ENCODE results near the gene SFMBT2.
A peak's percentile ranks its signal among the peaks of the same experiment; 100 is the strongest.
"Not testable (repeated sequence)": the region's sequence is repeated elsewhere in the genome, so short reads cannot be mapped to it uniquely, and the experiment has no call there.

The SFMBT2 gene

GRCh38 chr10:7218968-7219367, 191.9 kb downstream of the SFMBT2 start:
- DNase-seq (ENCODE audit: low spot score), result no peak

GRCh38 chr10:7212696-7213095, 198.1 kb downstream of the SFMBT2 start:
- DNase-seq (ENCODE audit: low spot score), result not testable (repeated sequence)

GRCh38 chr10:7211857-7212577, 198.8 kb downstream of the SFMBT2 start:
- DNase-seq (ENCODE audit: low spot score), result no peak

GRCh38 chr10:7210516-7210915, 200.3 kb downstream of the SFMBT2 start:
- no peak for DNase-seq (ENCODE audit: low spot score)

DNA sequence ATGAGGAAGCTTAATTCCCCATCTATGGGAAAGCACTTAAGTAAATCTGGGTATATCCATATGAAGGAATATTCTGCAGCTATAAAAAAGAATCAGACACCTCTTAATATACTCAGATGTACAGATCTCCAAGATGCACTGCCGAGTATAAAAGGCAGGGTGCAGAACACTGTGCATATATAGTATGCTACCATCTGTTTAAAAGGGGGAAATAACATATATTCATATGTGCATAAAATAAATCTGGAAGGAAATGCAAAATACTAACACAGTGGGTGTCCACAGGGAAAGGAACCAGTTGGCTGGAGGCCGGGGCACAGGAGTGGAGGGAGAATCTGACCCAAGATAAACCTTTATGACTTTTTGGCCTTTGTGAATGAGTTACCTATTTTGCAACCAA, 201.4 kb downstream of the SFMBT2 start:
- DNase-seq (ENCODE audit: low spot score), result no peak

DNA sequence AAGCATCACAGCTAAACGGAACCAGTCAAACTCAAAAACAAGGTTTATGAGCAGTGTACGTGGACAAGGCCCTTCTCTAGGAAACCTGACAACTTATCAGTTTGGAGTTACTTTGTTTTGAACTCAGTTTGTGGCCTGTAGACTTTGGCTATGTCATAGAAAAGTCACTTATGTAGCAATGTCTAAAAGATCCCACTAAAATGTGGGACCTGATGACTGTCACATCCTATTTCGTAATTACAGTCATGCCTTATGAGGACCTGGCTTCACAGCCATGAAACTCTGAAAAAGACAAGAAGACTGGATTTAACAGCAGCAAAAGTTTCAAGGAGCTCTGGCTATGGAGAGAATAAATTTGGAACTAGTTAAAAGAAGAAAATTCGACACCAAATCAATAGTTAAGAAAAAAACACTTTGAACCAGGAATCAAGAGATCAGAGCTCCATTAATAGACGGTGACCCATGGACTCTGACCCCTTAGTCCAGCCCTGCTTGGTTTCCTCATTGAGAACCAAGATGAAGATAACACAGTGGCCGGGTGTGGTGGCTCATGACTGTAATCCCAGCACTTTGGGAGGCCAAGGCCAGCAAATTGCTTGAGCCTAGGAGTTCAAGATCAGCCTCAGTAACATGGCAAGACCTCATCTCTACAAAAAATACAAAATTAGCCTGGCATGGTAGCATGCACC, 204.3 kb downstream of the SFMBT2 start:
- no peak for DNase-seq (ENCODE audit: low spot score)

- DNase-seq (ENCODE audit: low spot score), result peak; percentile 37
Observed at GRCh38 chr10:7205656-7206055, 205.2 kb downstream of the SFMBT2 start.

DNA sequence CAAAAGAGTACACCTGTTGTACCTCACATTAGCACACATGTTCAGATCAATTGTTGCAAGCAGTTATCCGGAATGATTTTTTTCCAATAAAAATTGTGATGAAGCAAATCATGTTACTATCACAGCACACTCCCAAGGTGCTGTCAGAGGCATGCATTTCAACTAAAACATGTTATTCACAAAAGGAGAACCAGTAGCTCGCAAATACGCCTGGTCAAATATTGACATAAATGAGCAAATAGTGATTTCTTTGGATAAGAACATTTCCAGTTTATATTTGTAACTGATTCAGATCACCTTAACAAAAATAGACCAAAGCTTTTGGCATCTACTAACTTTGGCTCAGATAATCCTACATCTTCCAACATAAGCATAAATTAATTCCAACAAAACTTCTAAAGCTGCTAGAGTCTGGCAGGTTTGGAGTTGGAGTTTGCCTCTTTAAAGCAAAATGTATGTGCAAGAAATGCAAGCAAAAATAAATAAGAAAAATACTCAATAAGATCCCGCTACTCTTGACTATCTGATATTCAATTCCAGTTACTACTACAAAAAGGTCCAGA, 208.0 kb downstream of the SFMBT2 start:
- no peak for DNase-seq (ENCODE audit: low spot score)

DNA sequence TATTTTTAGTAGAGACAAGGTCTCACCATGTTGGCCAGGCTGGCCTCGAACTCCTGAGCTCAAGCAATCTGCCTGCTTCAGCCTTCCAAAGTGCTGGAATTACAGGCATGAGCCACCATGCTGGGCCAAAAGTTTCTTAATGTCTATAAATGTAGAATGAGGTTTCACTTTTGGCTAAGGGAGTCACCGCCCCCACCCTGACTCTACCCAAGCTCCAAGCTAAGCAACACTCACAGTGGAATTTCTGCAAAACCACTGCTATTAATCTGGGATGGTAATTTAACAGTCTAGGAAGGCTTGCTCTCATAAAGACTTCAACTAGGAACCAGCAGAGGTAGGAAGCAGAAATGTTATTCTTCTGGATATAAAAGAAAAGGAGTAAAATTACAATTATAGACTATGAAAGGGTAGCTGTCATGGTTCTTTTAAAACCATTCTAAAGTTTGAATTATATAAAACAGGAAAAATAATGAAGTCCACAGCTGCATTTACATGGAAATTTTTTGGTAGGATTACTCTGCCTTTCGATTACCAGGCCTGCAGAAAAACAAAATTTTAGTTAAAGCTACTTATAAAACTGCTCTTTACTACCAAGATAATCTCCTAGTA, 211.6 kb downstream of the SFMBT2 start:
- DNase-seq (ENCODE audit: low spot score), result no peak

DNA sequence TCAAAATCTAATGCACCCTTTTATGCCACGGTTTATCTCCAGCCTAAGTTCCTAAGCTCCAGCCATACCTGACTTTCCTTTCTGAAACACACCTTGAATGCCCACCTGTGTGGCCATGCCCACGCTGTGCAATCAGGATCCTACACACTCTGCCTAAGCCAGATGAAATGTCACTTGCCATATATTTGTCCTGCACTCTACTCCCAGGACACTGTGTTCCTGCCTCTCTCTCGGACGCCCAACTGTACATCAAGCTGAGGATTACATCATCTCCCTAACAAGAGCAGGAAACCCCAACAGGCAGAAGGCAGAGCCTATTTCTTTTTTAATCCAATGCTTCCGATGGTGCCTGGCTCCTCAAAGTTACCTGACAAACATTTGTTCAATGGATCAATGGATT, 214.6 kb downstream of the SFMBT2 start:
- no peak for DNase-seq (ENCODE audit: low spot score)

DNA sequence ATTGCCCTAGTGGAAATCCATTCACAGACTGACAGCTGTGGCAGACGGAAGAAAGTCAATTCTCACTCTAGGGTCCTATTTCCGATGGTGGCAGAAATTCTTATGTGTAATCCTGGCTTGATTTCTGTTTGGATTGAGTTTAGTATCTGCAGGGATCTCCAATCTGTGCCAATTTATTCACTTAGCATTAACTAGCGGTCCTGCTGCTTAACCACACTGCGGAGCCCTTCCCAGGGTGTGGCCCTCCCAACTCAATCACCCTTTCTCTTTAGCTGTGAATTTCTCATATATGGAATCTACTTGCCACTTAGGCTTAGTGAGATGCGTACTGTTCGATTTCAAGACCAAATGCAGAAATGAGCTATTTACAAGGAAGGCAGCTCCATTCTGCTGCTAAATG, 215.7 kb downstream of the SFMBT2 start:
- no peak for DNase-seq (ENCODE audit: low spot score)

DNA sequence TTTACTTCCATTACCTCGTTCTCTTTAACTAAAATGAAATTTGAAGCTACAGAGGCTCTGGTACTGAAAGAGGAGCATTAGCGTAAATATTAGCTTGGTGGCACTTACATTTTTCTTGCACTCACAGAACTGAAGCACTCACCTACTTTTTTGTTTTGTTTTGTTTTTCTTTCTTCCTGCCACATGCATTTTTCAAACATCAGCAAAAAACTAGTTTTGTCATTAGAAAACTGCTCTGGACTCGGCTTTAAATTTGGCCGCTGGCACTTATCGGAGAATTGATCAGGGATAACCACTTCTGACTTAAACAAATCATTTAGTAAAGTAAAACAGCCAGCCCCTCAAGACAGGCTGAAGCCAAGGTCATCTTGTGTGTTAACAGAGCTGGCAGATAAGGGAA, 216.3 kb downstream of the SFMBT2 start:
- DNase-seq (ENCODE audit: low spot score), result no peak

- no peak for DNase-seq (ENCODE audit: low spot score)
Observed at GRCh38 chr10:7193369-7193768, 217.5 kb downstream of the SFMBT2 start.

- DNase-seq (ENCODE audit: low spot score), result no peak
Observed at GRCh38 chr10:7192831-7193361, 217.9 kb downstream of the SFMBT2 start.

- DNase-seq (ENCODE audit: low spot score), result no peak
Observed at GRCh38 chr10:7192061-7192460, 218.8 kb downstream of the SFMBT2 start.

DNA sequence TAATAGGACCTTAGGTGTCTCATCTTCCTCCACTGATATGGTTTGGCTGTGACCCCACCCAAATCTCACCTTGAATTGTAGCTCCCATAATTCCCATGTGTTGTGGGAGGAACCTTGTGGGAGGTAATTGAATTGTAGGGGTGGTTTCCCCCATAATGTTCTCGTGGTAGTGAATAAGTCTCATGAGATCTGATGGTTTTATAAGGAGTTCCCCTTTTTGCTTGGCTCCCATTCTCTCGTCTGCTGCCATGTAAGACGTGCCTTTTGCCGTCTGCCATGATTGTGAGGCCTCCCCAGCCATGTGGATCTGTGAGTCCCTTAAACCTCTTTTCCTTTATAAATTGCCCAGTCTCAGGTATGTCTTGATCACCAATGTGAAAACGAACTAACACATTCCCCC, 220.1 kb downstream of the SFMBT2 start:
- DNase-seq (ENCODE audit: low spot score), result not testable (repeated sequence)

DNA sequence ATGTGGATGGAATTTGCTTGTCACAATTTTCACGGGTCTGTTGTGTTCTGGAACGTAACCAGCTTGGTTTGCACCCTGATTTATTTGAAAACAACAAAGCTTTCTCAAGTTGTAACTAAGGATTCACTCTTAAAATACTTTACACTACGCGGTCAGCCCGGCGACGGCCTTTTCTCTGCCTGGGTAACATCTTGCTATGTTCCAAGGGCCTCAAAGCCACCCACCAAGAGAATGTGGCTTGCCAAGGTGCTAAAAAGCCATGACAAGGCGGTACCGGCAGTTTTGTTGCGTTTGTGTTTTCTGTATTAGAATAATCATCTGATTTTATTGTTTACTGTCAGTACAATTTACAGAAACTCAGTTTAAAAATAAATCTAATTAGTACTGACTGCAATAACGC, 220.9 kb downstream of the SFMBT2 start:
- DNase-seq (ENCODE audit: low spot score), result no peak

DNA sequence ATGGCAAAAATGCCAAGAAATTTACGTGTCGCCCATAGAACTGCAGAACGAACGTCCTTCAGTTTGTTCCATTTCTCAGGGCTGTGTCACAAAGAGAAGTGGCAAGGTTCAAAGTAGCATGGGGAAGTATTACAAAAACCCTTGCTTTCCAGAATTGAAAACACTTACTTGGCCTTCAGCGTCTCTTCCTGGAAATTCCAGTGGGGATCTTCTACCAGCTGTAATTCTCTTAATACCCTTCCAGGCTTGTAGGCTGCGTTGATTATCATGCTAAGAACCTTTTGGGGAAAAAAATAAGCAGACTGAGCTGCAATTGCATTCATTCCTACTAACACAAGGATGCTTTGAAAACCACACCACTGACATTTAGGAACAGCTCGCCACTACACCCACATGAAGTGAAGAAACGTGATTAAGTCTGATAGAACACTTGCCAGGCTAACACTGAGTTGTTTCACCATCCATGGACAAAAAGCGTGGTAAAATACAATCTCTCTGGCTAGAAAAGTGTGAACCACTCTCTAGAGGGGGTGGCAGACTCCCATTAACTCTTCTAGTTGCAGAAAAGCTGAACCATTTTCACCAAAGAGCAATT, 222.3 kb downstream of the SFMBT2 start:
- DNase-seq (ENCODE audit: low spot score), result no peak

DNA sequence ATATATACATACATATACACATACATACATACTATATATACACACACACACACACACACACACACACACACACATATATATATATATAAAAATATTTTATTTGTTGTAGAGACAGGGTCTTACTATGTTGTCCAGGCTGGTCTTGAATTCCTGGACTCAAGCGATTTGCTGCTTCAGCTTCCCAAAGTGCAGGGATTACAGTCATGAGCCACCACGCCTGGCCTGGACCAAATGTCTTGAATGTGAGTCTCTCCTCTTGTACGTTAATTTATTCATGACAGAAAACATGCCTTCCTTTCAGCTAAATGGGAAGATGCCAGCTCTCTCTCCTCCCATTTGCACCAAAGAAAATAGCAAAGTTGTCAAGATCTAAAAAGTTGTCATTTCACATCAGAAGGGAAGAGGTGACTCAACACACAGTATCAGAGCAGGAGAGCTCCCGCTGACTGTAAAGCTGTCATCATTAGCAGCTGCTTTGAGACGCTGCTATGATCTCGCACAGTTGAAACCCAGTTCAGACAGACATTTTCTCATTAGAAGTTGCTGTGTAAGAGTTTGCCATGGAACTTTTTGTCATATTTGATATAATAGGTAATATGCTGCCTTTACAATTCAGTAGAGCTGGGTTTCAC, 224.3 kb downstream of the SFMBT2 start:
- DNase-seq (ENCODE audit: low spot score), result peak; percentile 30

- no peak for DNase-seq (ENCODE audit: low spot score)
Observed at GRCh38 chr10:7185367-7185690, 225.5 kb downstream of the SFMBT2 start.

DNA sequence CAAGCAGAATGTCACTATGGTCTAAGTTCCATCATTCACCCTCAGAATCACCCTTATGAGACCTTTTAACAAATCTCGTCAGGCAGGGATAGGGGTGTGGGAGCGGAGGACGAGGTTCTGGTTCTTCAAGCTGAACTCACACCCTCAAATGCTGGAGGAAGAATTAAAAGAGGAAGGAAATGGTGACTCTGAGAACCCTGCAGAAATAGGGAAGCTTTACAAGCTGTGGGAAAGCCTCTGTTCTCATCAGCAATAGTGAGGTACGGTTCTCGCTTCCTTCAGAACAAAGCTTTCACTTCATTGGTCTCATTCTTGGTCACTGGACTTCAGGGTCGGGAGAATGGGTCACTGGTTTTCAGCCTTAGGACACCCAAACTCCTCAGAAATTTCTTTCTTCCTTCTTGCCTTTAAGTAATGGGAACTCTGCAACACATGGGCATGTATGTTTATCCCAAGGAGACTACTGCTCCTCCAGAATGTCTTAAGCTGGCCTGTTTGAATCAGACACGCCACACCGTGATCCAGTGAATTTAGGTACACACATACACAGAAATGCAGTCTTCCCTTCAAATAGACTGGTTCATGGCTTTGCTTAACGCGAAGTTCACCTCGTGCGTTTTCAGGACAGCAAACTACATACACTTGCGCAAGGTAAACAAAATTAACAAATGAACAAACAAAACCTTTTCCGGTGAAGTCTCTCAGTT, 226.0 kb downstream of the SFMBT2 start:
- DNase-seq (ENCODE audit: low spot score), result no peak

All from putamen (tissue), 1 donor.